Neural progenitor cell (in vitro differentiated cells): ENCODE measurements around the gene RBPMS2.

Experiments used
- EZH2 ChIP-seq: fragments of 200-600 bp; sonication (generic); IDR thresholded peaks from 2 replicates; pipeline ENCODE4 v1.6.1; 2017; ENCODE audit warnings: antibody characterized with exemption, mild to moderate bottlenecking, moderate library complexity
- EZH2phosphoT487 ChIP-seq: fragments of 200-600 bp; sonication (generic); IDR thresholded peaks from 2 replicates; pipeline ENCODE4 v1.6.1; 2017; ENCODE audit warnings: antibody characterized with exemption
- TF ChIP-seq, protein P1 (sequence below): fragments of 200-600 bp; sonication (generic); IDR thresholded peaks from 2 replicates; pipeline ENCODE4 v1.5.1; 2017; ENCODE audit warnings: antibody characterized with exemption, mild to moderate bottlenecking

- TF ChIP-seq, protein P1, sequence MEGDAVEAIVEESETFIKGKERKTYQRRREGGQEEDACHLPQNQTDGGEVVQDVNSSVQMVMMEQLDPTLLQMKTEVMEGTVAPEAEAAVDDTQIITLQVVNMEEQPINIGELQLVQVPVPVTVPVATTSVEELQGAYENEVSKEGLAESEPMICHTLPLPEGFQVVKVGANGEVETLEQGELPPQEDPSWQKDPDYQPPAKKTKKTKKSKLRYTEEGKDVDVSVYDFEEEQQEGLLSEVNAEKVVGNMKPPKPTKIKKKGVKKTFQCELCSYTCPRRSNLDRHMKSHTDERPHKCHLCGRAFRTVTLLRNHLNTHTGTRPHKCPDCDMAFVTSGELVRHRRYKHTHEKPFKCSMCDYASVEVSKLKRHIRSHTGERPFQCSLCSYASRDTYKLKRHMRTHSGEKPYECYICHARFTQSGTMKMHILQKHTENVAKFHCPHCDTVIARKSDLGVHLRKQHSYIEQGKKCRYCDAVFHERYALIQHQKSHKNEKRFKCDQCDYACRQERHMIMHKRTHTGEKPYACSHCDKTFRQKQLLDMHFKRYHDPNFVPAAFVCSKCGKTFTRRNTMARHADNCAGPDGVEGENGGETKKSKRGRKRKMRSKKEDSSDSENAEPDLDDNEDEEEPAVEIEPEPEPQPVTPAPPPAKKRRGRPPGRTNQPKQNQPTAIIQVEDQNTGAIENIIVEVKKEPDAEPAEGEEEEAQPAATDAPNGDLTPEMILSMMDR: no peak
- TF ChIP-seq EZH2 (no peak), EZH2phosphoT487 (no peak)
These were observed 71.8 kb downstream of the RBPMS2 start for GRCh38 chr15:64703632-64703959.
